GM18873 (cell line): ENCODE data around the gene THG1L.
"Not testable (repeated sequence)": the region's sequence is repeated elsewhere in the genome, so short reads cannot be mapped to it uniquely, and the experiment has no call there.

Source experiments
- ATAC-seq: cut with Tn5 transposase; IDR thresholded peaks from one replicate; pipeline ENCODE4 v1.9.1; 2021; ENCODE audit warnings: mild to moderate bottlenecking, moderate library complexity, moderate number of reproducible peaks; ENCODE audit not compliant: unreplicated experiment, low FRiP score

THG1L gene

DNA sequence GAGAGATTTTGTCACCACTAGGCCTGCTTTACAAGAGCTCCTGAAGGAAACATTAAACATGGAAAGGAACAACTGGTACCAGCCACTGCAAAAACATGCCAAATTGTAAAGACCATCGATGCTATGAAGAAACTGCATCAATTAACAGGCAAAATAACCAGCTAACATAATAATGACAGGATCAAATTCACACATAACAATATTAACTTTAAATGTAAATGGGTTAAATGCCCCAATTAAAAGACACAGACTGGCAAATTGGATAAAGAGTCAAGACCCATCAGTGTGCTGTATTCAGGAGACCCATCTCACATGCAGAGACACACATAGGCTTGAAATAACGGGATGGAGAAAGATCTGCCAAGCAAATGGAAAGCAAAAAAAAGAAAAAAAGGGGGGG is 8.3 kb upstream of the THG1L start:
- not testable (repeated sequence) for ATAC-seq

DNA sequence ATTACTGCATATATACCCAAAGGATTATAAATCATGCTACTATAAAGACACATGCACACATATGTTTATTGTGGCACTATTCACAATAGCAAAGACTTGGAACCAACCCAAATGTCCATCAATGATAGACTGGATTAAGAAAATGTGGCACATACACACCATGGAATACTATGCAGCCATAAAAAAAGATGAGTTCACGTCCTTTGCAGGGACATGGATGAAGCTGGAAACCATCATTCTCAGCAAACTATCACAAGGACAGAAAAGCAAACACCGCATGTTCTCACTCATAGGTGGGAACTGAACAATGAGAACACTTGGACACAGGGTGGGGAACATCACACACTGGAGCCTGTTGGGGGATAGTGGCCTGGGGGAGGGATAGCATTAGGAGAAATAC is 4.6 kb upstream of the THG1L start:
- not testable (repeated sequence) for ATAC-seq

DNA sequence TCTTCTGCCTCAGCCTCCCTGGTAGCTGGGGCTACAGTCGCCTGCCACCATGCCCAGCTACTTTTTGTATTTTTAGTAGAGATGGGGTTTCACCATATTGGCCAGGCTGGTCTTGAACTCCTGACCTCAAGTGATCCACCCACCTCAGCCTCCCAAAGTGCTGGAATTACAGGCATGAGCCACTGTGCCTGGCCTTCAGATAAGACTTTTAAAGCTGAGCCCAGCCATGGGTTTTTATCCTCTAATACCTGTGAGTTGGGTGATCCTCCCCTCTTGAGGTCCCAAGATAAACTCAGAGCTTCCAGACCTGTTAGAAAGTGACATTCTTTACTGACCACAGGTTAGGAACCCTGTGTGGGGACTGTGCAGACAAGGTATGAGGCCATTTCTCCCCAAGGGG is 3.4 kb upstream of the THG1L start:
- not testable (repeated sequence) for ATAC-seq

DNA sequence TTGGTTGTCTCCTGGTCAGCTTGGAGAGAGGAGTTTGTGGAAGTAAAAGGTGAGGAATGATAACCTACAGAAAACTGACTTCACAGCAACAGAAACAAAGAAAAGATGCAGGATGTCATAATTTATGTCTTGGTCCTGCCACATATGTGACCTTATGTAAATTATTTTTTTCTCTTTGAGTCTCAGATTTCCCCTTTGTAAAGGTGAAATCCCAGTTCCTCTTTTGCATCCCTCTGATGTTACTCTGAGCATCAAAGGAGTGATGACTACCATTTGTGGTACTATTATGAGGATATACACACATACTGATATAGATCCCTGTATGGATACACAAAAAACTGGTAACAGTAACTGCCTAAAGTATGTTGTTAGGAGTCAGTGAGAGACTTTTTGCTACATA is 1.4 kb upstream of the THG1L start:
- peak; percentile 80 for ATAC-seq

DNA sequence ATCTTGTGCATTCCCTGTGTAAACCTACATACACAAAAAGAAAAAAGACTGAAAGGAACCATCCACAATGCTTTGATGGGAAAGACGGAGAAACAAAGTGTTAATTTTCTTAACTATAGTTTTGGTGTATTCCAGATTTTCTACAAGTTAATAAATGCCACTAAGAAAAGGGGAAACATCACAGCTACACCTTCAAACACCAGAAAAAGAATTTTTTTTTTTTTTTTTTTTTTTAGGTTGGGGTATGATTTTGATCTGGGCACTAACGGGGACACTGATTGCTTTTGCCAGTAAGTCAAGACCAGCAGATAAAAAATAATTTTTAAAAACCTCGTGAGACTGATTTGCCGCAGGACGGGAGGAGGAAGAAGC is 334 bp upstream of the THG1L start:
- no peak for ATAC-seq

DNA sequence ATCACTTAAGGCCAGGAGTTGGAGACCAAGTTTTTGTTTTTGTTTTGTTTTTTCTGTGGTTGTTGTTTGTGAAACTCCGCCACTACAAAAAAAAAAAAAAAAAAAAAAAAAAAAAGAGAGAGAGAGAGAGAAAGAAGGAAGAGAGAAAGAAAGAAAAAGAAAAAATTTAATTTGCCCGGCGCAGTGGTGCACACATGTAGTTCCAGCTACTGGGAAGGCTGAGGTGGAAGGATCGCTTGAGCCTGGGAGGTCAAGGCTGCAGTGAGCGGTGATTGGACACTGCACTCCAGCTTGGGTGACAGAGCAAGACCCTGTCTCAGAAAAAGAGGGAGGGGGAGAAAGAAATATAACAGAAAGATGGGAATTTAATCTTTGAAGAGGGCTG is 902 bp downstream of the THG1L start:
- no peak for ATAC-seq

DNA sequence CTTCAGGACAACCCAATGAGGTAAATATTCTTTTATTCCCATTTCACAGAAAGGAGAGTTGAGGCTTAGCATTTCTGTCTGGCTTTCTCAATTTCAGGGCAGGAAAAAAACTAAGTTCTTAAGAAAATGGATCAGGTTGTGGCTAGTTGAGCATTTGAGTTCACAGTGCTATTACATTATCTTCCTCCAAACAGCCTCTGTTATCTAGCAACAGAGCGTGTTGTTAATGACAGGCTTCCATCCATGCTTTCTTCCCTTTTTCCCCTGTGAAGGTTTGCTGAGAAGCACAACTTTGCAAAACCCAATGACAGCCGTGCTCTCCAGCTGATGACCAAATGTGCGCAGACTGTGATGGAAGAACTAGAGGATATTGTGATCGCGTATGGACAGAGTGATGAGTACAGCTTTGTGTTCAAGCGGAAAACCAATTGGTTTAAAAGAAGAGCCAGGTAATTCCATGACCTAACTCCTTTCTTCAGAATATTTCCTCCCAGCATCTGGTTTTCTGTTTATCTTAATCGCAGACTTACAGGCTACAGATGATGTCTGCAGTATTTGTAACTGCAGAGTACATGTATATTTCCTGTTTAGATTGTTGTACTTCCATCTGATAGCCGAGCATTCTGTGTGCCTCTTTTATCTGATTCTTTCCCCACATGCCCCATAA is 1.5 kb downstream of the THG1L start:
- no peak for ATAC-seq

DNA sequence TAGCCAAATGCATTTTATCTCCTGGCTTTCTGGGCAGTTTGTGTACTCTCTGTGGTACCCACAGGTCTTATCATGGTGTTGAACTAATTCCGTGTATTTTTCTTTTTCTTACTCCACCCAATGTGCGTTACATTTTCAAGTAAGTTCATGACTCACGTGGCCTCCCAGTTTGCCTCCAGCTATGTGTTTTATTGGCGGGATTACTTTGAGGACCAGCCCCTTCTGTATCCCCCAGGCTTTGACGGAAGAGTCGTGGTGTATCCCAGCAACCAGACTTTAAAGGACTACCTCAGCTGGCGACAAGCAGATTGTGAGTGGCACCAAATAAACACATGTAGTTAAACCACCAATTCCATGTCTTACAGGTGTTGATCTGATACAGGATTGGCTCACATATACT is 3.2 kb downstream of the THG1L start:
- ATAC-seq = no peak

DNA sequence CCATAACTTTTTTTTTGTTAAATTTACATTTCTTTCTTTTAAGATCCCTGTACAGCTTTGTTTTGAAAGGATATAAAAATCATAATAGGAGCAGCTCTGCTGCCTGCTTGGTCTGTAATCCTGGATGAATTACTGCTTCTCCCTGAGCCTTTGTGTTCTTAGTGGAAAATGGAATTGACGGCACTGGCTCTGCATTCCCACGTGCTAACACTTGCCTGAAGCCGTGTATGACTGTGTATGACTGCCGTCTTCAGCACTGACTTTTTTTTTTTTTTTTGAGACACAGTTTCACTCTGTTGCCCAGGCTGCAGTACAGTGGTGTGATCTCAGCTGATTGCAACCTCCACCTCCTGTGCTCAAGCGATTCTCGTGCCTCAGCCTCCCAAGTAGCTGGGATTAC is 4.8 kb downstream of the THG1L start:
- no peak for ATAC-seq

DNA sequence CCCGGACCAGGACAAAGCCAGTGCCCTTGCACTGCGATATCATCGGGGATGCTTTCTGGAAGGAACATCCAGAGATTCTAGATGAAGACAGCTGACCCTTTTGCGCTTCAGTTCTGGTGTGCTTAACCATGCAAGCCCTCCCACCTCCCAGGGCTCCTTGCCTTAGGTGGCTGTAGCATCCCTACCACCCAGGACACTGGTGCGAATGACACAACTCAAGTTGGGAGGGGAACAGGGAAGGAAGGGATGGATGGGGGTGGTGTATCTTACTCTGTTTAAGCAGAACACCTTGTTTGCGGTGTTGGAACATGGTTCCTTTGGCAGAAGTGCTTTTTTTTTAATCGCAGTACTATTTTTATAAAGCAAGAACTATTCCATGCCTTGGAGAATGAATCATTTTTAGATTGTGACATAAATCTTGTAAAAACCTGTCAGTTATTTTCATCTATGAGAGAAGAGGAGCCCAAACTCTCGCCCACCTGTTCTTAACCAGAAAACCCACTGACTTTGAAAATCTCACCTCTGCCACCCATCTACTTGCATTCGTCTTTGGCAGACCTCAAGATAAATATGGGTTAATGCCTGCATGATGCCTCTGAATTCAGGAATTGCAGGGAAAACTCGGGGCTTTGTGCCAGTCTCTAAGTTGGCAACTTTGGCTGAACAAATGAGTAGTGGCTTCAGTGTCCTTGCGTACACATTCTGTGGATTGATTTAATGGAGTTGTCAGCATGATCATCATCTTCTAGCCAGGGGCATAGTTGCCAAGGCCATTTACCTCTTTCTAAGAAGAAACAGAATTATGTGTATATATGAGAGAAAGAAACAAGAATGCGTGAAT is 8.4 kb downstream of the THG1L start:
- no peak for ATAC-seq

DNA sequence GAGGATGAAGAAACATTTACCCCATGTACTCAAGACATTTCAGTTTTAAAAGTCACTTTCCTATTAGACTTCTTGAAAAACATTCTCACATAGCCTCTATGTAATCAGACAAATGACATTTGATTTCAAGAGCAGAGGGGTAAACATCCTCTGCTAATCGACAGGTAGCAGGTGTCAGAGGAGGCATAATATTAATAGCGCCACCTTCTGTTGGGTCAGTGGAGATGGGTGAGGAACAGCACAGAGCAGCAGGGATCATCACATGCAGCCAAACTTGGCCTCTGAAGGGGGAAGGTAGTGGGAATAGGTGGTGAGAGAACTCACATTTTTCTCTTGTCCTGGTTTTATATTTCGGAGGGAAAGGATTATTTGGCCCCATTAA is 9.0 kb downstream of the THG1L start:
- ATAC-seq = no peak

DNA sequence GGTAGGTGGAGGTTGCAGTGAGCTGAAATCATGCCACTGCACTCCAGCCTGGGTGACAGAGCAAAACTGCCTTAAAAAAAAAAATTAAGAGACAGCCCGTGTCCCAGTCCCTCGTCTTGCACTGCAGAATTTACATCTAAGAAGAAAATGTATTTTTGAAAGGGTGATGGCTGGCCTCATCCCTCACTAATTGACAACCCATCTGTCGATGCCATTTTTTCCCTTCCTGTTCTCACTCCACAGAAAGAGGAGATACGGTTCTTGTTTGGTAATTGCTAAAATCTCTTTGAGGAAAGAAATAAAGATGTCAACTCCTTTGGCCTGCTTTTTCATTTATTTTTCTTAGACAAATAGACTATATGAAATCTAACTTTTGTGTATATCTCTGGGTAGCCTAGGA is 9.9 kb downstream of the THG1L start:
- no peak for ATAC-seq

DNA sequence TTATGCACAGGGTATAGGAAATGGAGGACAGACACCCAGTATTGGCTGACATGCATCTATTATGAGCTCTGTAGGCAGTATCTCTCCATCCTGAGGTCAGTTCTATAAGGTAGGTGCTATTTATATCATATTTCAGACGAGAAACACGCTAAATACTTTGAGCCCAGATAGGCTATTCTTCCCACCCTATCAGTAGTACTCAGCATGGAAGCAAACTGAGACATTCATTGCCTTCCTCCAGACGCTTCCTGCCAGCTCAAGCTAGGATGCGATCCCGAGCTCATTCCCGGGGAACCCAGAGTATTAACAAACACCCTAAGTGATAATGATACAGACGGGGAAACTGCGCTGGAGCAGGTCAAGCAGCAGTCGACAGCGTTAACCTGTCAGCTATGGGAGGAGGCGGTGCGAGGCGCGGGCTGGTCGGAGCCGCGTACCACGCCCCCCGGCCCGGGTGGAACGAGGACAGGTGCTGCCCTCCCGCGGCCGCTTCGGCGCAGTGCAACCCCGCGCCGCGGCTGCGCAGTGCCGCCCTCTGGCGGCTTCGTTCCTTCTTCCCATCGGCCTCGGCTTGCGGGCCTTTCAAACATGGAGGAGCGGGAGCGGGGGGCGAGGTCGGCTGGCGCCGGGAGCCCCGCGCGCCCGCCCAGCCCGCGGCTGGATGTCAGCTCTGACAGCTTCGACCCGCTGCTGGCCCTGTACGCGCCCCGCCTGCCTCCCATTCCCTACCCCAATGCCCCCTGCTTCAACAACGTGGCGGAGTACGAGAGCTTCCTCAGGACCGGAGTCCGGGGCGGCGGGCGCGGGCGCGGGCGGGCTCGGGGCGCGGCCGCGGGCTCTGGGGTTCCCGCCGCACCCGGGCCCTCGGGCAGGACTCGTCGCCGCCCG is 12.2 kb downstream of the THG1L start, which contains the start of gene LSM11:
TSS of gene LSM11 (plus strand) at position 550 of the 888 bp plus-strand sequence. CDS start at position 589, 39 bp downstream.
- ATAC-seq = peak; percentile 82

DNA sequence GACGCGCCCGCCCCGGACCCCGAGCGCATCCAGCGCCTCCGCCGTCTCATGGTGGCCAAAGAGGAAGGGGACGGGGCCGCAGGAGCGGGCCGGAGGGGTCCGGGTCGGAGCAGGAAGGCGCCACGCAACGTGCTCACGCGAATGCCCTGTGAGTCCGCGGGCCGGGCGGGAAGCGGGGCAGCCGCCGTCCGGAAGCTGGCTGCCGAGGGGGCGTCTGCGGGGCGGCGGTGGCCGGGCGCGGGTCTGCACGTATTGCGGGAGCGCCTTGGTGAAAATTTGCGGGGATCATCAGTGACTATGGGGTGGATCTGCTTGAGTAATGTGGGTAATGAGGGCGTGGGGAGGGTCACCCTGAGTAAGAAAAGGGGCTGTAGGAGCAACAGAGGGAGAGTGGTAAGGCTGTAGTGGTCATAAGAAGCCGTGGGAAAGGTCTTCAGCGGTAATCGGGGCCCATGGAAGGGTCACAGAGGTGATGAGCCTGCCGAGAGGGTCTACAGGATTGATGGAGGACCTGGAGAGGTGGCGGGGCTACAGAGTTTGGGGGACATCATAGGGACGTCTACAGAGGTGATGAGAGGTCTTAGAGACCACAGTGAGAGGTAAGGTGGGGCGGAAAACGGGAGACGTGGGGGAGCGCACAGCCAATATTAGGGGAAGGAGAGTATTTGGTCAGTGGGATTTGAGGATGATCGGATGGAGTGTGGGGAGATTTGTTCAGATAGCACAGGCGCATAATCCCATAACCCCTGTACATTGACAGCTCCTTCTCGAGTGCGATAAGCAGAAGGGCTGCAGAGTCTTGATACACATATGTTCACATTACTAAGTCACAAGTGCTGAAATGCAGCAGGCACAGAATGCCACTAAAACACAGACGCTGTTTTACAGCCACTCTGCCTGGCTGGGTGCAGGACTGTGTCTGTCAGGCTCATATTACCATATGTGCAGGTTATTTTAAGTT is 13.1 kb downstream of the THG1L start:
- no peak for ATAC-seq

DNA sequence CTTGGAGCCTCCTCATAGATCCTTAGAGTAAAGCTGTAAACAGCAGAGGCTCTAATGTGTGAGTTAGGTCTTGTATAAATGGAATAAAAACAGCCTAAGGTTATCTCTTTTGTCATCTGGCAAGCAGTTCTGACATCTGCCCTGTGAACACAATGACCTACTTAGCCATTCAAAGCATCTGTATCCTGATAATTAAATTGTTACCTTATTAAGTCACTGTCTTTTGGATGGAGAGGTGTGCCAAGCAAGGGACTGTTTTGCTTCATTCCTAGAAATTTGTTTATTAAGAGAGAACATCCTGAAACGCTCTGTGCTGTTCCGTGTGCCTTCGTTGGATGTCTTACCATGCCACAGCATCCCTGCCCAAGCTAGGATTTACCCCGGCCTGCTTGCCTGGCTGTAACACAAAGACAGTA is 13.8 kb downstream of the THG1L start:
- no peak for ATAC-seq

DNA sequence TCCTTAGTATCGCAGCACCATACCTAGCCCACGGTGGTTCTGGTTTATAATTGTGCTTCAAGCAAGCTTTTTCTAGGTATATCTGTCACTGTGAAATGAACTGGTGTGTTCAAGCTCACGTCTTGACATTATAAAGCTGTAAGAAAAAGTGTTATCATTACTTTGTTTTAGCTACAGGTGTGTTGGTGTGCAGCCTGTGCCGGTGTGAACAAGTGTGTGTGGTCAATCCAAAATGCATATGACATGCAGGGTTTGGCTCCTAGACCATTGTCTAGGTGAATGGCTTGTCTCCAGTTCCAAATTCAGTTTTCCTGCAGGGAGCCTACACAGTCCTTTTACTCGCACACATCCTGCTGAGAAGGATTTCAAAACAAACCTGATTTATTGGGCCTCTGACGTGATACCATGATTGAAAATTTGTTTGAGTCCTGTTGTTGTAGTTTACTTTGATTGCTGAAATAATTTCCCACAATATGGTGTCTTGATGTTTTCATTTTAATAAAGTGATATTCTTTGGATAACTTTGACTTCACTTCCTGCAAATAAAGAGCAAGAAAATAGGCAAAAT is 16.0 kb downstream of the THG1L start:
- ATAC-seq = no peak

DNA sequence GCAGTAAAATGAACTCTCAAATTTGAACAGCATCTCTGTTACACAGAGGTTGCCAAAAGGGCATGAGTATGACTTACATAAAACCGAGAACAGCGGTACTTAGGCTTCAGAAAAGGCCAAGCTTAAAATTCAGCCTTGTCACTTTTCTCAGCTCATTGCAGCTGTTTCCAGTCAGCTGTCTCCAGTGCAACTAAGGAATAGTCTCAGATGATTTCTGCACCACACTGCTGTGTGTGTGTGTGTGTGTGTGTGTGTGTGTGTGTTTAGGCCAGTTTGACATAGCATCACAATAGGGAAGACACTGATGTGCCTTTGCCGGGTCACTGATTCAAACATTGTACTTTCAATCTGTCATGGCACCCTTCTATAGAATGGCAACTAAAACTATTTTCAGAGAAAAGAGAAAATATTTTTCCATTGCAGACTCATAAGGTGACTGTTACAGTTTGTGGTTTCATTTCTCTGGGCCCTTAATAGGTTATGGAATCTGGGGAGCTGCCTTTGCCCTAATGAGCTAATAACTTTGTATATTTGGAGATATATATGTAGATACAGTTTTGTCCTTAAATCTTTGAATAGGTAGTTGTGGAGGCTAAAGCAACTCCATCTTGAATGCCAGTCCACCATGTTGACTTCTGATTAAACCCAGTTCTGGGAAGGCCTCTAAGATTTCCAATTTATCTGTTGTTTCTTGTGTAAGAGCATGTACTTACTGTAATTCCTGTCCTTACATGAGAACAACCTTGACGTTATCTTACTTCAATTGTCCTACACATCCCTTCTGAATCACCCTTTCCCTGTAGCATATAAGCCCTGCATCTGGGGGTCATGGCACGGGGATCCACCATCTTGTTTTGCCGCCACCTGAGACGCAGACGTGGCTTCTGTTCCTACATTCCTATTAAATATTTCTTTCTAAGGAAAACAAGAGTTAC is 16.8 kb downstream of the THG1L start:
- no peak for ATAC-seq

DNA sequence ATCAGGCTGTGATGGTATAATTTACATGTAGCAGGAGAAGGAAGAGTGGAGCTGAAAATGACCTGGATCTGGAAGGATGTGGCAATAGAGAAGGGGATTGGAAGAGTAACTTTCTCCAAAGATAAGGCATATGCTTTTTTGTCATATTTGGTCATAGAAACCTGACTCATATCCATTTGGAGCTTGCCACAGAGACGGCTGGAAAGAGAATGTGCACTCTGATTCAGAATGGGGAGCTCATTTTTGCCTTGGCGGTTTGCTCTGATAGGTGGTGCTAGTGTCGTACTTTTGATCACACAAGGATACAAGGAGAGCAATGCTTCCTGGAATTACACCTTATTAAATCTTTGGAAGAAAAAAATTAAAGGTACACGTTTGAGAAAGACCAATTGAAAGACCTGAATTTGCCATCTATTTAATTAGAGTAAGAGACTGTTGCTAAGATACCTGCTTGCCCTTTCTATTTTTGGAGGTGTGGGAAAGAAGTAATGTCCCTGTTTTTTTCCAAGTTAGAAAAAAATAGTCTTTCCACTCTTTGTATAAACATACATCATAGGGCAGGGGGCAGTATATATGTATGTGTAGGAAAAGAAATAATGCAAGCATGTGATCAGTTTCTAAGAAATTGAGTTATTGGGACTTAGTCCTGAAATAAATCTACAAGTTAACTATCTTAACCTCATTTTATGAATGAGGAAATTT is 17.7 kb downstream of the THG1L start:
- ATAC-seq = no peak
